CD4-positive, alpha-beta T cell (primary cell): ENCODE measurements around the gene LAG3. TPM values are rescaled to one million over a fixed set of nuclear protein-coding genes. Genes with fewer than 3 reads are reported as not detected.
"Not testable (repeated sequence)": the region's sequence is repeated elsewhere in the genome, so short reads cannot be mapped to it uniquely, and the experiment has no call there.

Experiments used
- ATAC-seq: fragments of 200-7000 bp; cut with Tn5 transposase; one replicate; pipeline ENCODE4 v1.10.0; 2022; ENCODE audit warnings: mild to moderate bottlenecking; ENCODE audit not compliant: poor library complexity
- CTCF ChIA-PET: fragments of 350-600 bp; sonication (Branson Sonifier 250); formaldehyde crosslinking; loops from one replicate; lab custom pipeline; 2021; ENCODE audit warnings: antibody characterized with exemption, inconsistent platforms; lab: Charles Lee
- POLR2A ChIA-PET: fragments of 350-600 bp; sonication (Branson Sonifier 250); formaldehyde crosslinking; loops from one replicate; lab custom pipeline; 2021; ENCODE audit warnings: antibody characterized with exemption, inconsistent platforms; lab: Charles Lee
- DNase-seq, 14 experiments: peaks; one replicate each; pipeline ENCODE4 v3.0.0-alpha.2; 2013 to 2020; ENCODE audit warnings: mixed read lengths in 2 of 14
- H3K27ac ChIP-seq, 2 donors: one replicate each; pipeline versions ENCODE4 v1.5.1 to v1.7.0; 2013; ENCODE audit warnings: low read length in 2 of 2, low read depth in 1 of 2, mild to moderate bottlenecking in 1 of 2
- H3K27me3 ChIP-seq, 2 experiments: 1 replicate in 1 of 2; 2 replicates in 1 of 2; pipeline versions ENCODE4 v1.6.1 to v1.7.0; 2013; ENCODE audit warnings: low read length in 2 of 2, control low read depth in 1 of 2, mild to moderate bottlenecking in 1 of 2, moderate library complexity in 1 of 2; ENCODE audit not compliant: insufficient read depth in 2 of 2, control insufficient read depth in 1 of 2
- H3K36me3 ChIP-seq: one replicate; pipeline ENCODE4 v1.6.1; 2013; ENCODE audit warnings: low read length, control low read depth; ENCODE audit not compliant: insufficient read depth
- H3K4me1 ChIP-seq: one replicate; pipeline ENCODE4 v1.6.1; 2013; ENCODE audit warnings: low read length, control low read depth; ENCODE audit not compliant: insufficient read depth
- H3K4me3 ChIP-seq: one replicate; pipeline ENCODE4 v1.5.1; 2013; ENCODE audit warnings: mild to moderate bottlenecking, low read length, moderate library complexity
- H3K9me3 ChIP-seq, 2 experiments: 1 replicate in 1 of 2; 2 replicates in 1 of 2; pipeline versions ENCODE4 v1.6.1 to v1.7.0; 2013; ENCODE audit warnings: low read length in 2 of 2, mild to moderate bottlenecking in 2 of 2, control low read depth in 1 of 2, moderate library complexity in 1 of 2; ENCODE audit not compliant: control insufficient read depth in 1 of 2, insufficient read depth in 1 of 2
- H3K27ac Mint-ChIP-seq: one replicate; pipeline ENCODE4 v1.8.0; 2020; ENCODE audit warnings: mixed read lengths
- H3K27me3 Mint-ChIP-seq: one replicate; pipeline ENCODE4 v1.8.0; 2021; ENCODE audit warnings: mixed read lengths
- H3K36me3 Mint-ChIP-seq: one replicate; pipeline ENCODE4 v1.8.0; 2021; ENCODE audit warnings: low read depth, mixed read lengths
- H3K4me1 Mint-ChIP-seq: one replicate; pipeline ENCODE4 v1.8.0; 2021; ENCODE audit warnings: low read depth, mixed read lengths
- H3K4me3 Mint-ChIP-seq: one replicate; pipeline ENCODE4 v1.8.0; 2020; ENCODE audit warnings: mild to moderate bottlenecking, mixed read lengths
- H3K9me3 Mint-ChIP-seq: one replicate; pipeline ENCODE4 v1.8.0; 2020; ENCODE audit warnings: mixed read lengths
- intact Hi-C, 2 experiments: fragments of 100-400 bp; cut with DNase I in 1 of 2; cut with micrococcal nuclease in 1 of 2; formaldehyde crosslinking; loops; one replicate each; pipeline versions ENCODE4 v1.15.1 to v1.9.0; 2023 to 2025; cut with DNase I, micrococcal nuclease
- total RNA-seq, 174 experiments: library from RNA in 2 of 174; stranded (reverse) in 2 of 174; gene quantifications; one replicate each; pipeline ENCODE4 v1.2.3 and lab custom pipeline; 2021 to 2026
- TF ChIP-seq, protein P1 (sequence below): fragments of 200-600 bp; IDR thresholded peaks from one replicate; pipeline ENCODE4 v1.8.0; 2022; ENCODE audit warnings: antibody characterized with exemption, mild to moderate bottlenecking

Gene LAG3
- total RNA-seq, 2 experiments from 2014 or later: 0.82 to 1.4 TPM

DNA sequence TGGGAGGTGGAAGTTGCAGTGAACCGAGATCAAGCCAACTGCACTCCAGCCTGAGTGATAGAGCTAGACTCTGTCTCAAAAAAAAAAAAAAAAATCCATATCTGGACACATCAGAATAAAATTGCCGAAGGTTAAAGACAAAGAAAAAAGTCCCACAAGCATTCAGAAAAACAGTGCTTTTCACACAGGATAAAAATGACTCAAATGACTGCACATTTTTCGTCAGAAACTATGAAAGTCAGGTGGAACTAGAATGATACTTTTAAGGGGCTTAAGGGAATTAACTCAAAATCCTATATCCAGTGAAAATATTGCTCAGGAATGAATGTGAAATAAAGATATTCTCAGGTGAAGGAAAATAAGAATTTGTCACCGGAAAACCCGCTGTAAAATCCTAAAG is 35.6 kb upstream of the LAG3 start:
- intact Hi-C loops: loop anchor here in 1 of 2 experiments (1.0 kb wide), 1 partner anchor 12 kb away; the partner anchor contains the start of gene COPS7A
- no peak for ATAC-seq

DNA sequence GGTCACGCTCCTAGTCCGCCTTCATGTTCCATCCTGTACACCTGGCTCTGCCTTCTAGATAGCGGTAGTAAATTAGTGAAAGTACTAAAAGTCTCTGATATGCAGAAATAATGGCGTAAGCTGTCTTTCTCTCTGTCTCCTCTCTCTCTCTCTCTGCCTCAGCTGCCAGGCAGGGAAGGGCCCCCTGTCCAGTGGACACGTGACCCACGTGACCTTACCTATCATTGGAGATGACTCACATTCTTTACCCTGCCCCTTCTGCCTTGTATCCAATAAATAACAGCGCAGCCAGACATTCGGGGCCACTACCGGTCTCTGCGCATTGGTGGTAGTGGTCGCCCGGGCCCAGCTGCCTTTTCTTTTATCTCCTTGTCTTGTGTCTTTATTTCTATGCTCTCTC is 30.2 kb upstream of the LAG3 start:
- H3K9me3 Mint-ChIP-seq, CTCF ChIA-PET, H3K4me3 Mint-ChIP-seq, intact Hi-C loops, H3K27ac Mint-ChIP-seq, H3K27me3 Mint-ChIP-seq, H3K9me3 ChIP-seq, DNase-seq, H3K27ac ChIP-seq, H3K36me3 Mint-ChIP-seq, POLR2A ChIA-PET, H3K4me3 ChIP-seq, H3K36me3 ChIP-seq, H3K27me3 ChIP-seq, ATAC-seq: not testable (repeated sequence)
- peaks cover 15% of the 10 kb centered on the region for H3K4me1 Mint-ChIP-seq
- H3K4me1 ChIP-seq: peaks cover 16% of the 10 kb centered on the region

More for the DNA sequence above, 35.6 kb upstream of the LAG3 start:
- TF ChIP-seq, protein P1, sequence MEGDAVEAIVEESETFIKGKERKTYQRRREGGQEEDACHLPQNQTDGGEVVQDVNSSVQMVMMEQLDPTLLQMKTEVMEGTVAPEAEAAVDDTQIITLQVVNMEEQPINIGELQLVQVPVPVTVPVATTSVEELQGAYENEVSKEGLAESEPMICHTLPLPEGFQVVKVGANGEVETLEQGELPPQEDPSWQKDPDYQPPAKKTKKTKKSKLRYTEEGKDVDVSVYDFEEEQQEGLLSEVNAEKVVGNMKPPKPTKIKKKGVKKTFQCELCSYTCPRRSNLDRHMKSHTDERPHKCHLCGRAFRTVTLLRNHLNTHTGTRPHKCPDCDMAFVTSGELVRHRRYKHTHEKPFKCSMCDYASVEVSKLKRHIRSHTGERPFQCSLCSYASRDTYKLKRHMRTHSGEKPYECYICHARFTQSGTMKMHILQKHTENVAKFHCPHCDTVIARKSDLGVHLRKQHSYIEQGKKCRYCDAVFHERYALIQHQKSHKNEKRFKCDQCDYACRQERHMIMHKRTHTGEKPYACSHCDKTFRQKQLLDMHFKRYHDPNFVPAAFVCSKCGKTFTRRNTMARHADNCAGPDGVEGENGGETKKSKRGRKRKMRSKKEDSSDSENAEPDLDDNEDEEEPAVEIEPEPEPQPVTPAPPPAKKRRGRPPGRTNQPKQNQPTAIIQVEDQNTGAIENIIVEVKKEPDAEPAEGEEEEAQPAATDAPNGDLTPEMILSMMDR: no peak
- H3K27ac ChIP-seq: no peak overlapping the region
- peaks cover 13% of the 10 kb centered on the region for H3K36me3 ChIP-seq
- H3K9me3 ChIP-seq: no peaks in the 10 kb centered on the region
- no peak overlapping the region for H3K4me3 Mint-ChIP-seq
- H3K27me3 ChIP-seq: no peaks in the 10 kb centered on the region
- no peak overlapping the region for H3K4me3 ChIP-seq
- no peaks in the 10 kb centered on the region for H3K4me1 ChIP-seq
- no peak for DNase-seq
- H3K36me3 Mint-ChIP-seq: peaks cover 32% of the 10 kb centered on the region
- peaks cover 4% of the 10 kb centered on the region for H3K4me1 Mint-ChIP-seq
- no peaks in the 10 kb centered on the region for H3K27me3 Mint-ChIP-seq
- no peaks in the 10 kb centered on the region for H3K9me3 Mint-ChIP-seq
- ChIA-PET POLR2A (no interaction called here), CTCF (interaction anchor here (0.6 to 1.0 kb wide), 2 partner anchors 42 to 85 kb away, joined by 3 to 4 read pairs; no protein-coding TSS in a partner anchor)
- no peak overlapping the region for H3K27ac Mint-ChIP-seq

- Histone ChIP-seq H3K27ac (no peak overlapping the region), H3K36me3 (peaks cover 10% of the 10 kb centered on the region), H3K27me3 (no peaks in the 10 kb centered on the region), H3K9me3 (peaks cover 0 to 6% of the 10 kb centered on the region in 2 experiments), H3K4me3 (no peak overlapping the region), H3K4me1 (peaks cover 16% of the 10 kb centered on the region)
- Mint-ChIP-seq H3K36me3 (peaks cover 16% of the 10 kb centered on the region), H3K4me1 (peaks cover 15% of the 10 kb centered on the region), H3K4me3 (no peak overlapping the region), H3K27ac (no peak overlapping the region), H3K9me3 (no peaks in the 10 kb centered on the region), H3K27me3 (no peaks in the 10 kb centered on the region)
- ChIA-PET POLR2A (no interaction called here), CTCF (no interaction called here)
- DNase-seq (no peak), ATAC-seq (no peak)
- intact Hi-C loops: no loop called here
- TF ChIP-seq, protein P1: no peak
These were observed 29.5 kb upstream of the LAG3 start for GRCh38 chr12:6742834-6743233.

- H3K36me3 Mint-ChIP-seq: peaks cover 20% of the 10 kb centered on the region
- POLR2A ChIA-PET, CTCF ChIA-PET, H3K27me3 Mint-ChIP-seq, H3K9me3 Mint-ChIP-seq, H3K27ac Mint-ChIP-seq, DNase-seq, intact Hi-C loops, H3K27me3 ChIP-seq, H3K4me3 ChIP-seq, H3K27ac ChIP-seq, H3K9me3 ChIP-seq, ATAC-seq, H3K4me3 Mint-ChIP-seq: not testable (repeated sequence)
- H3K36me3 ChIP-seq: peaks cover 15% of the 10 kb centered on the region
- peaks cover 16% of the 10 kb centered on the region for H3K4me1 ChIP-seq
- H3K4me1 Mint-ChIP-seq: peaks cover 15% of the 10 kb centered on the region
These were observed 29.0 kb upstream of the LAG3 start for GRCh38 chr12:6743300-6743699.
